Kidney tubule cell (primary cell): ENCODE measurements around the gene SEMA5A.

Experiments
- DNase-seq: peaks from one replicate; pipeline ENCODE4 v3.0.0-alpha.2; 2018; ENCODE audit warnings: low spot score

The SEMA5A gene

GRCh38 chr5:9265441-9266287 is 280.2 kb downstream of the SEMA5A start:
- peak; percentile 72 for DNase-seq

GRCh38 chr5:9264301-9264700 is 281.6 kb downstream of the SEMA5A start:
- no peak for DNase-seq

- DNase-seq = no peak
These were observed 282.2 kb downstream of the SEMA5A start for GRCh38 chr5:9263656-9264055.

GRCh38 chr5:9251379-9251980 is 294.4 kb downstream of the SEMA5A start:
- DNase-seq = no peak

GRCh38 chr5:9249231-9249630 is 296.6 kb downstream of the SEMA5A start:
- no peak for DNase-seq

GRCh38 chr5:9245071-9245470 is 300.8 kb downstream of the SEMA5A start:
- no peak for DNase-seq

- DNase-seq = no peak
These were observed 301.5 kb downstream of the SEMA5A start for GRCh38 chr5:9244417-9244816.

- no peak for DNase-seq
These were observed 304.2 kb downstream of the SEMA5A start for GRCh38 chr5:9241479-9242305.

GRCh38 chr5:9240431-9240830 is 305.4 kb downstream of the SEMA5A start:
- no peak for DNase-seq

GRCh38 chr5:9239626-9240025 is 306.2 kb downstream of the SEMA5A start:
- DNase-seq = peak; percentile 30

- peak; percentile 26 for DNase-seq
These were observed 306.8 kb downstream of the SEMA5A start for GRCh38 chr5:9239071-9239470.

- no peak for DNase-seq
These were observed 312.2 kb downstream of the SEMA5A start for GRCh38 chr5:9233712-9234111.

GRCh38 chr5:9233035-9233434 is 312.8 kb downstream of the SEMA5A start:
- DNase-seq = no peak

GRCh38 chr5:9231842-9232241 is 314.0 kb downstream of the SEMA5A start:
- no peak for DNase-seq

GRCh38 chr5:9230355-9230754 is 315.5 kb downstream of the SEMA5A start:
- DNase-seq = no peak

- no peak for DNase-seq
These were observed 319.8 kb downstream of the SEMA5A start for GRCh38 chr5:9226016-9226536.

GRCh38 chr5:9222054-9222976 is 323.6 kb downstream of the SEMA5A start:
- DNase-seq = no peak

GRCh38 chr5:9218358-9218757 is 327.5 kb downstream of the SEMA5A start:
- no peak for DNase-seq

GRCh38 chr5:9212605-9213004 is 333.3 kb downstream of the SEMA5A start:
- peak; percentile 53 for DNase-seq

- DNase-seq = no peak
These were observed 335.9 kb downstream of the SEMA5A start for GRCh38 chr5:9209846-9210492.
